ENCODE data around the gene GRIK4.

Gene GRIK4

DNA sequence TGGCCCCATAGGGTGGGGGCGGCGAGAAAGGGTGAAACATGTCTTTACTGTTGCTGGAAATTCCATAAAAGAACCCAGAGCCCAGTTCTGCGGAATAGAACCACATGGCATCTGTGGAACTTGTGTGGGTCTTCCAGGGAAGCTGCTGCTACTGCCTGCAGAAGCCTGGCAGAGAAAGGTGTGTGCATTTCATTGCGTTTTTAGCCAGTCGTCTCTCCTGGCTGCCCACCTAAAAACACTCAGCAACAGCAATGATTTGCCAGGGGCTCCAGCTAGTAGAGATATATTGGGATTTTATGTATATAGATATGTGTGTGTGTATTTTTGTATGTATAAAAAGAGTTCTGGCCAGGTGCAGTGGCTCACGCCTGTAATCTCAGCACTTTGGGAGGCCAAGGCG is 385.1 kb downstream of the GRIK4 start:
- DNase-seq: no peak

- DNase-seq: no peak
Measured at GRCh38 chr11:120898568-120898967, 387.0 kb downstream of the GRIK4 start.

DNA sequence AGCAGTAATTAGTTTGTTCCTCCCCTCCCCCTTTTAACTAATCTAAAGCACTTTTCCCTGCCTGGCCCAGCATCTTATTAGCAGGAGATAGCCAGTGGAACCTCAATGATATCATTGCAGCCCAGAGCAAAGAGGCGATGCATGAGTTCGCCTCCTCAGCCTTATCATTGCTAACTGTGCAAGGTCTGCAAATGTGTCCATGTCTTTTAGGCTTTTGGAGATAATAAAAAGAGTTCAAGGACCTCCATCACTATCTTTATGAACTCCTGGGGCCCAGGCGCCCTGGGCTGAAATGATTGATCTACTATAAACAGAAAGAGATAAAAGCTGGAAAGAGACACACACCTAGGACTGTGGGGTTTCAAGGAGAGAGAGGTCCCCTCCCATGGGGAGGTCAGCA is 388.2 kb downstream of the GRIK4 start:
- DNase-seq: no peak

DNA sequence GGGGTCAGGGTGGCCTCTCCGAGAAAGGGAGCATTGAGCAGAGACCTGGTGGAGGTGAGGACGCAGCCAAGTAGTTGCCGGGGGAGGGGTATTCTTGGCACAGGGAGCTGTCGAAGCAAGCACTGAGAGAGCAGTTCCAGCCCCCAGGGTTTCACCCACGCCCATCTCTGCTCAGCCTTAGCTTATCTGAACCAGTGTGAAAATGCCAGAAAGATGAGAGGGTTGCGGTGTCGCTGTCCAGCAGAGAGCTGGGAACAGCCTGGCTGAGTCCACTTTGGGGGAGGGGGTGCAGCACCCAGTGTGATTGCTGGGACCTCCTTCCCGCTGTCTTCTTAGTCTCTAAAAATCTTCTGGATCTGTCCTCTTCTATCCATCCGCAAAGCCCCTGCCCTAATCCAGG is 389.1 kb downstream of the GRIK4 start:
- no peak for DNase-seq

GRCh38 chr11:120903686-120904085 is 392.1 kb downstream of the GRIK4 start:
- no peak for DNase-seq

DNA sequence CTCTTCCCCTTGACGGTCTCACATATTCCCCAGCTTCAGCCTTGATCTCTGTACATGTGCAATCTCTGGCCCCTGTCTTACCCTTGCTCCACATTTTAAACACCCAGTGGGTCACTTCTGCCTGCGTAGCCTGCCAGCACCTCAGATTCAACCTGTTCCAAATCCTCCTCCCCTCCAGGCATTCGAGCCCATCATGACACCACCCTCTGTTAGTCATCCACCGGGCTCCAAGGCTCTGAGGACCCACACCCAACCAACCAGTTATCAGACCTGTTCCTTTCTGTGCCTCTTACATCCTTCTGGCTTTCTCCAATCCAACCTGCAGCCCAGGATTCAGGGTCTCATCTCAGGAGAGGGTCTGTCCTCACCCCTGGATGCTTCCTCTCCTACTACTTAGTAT is 392.6 kb downstream of the GRIK4 start:
- DNase-seq: no peak

- no peak for DNase-seq
Measured at GRCh38 chr11:120906766-120907165, 395.2 kb downstream of the GRIK4 start.

GRCh38 chr11:120907971-120908370 is 396.4 kb downstream of the GRIK4 start:
- no peak for DNase-seq

DNA sequence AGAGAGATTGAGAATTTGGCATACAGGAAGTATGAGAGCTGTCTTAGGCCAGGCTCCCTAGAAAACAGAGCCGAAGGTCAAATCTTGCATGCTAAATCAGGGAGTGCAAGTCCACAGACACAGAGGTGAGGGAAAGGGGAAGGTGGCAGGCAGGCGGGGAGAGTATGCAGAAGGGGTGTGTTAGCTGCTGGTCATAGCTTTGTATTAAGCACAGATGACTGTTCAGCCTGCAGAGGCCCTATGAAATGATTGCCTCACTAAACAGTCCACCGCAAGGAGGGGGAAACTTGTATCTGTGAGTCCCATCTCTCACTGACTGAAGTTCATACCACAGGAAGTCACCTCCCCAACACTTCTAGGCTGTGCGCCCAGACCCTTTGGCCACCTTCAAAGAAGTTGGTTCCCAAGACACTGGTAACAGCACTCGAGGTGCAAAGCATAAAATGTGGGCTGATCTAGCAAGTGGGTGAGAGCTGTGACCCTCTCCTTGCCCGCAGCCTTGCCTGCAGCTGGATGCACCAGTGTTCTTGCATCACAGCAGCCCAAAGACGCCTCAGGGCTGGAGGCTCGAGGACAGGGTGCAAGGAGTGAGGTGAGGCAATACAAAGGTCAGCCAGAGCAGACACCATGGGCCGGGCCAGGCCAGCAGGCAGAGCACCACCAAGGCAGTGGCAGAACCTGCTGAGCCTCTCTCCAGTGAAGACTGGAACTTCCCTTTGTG is 397.1 kb downstream of the GRIK4 start:
- no peak for DNase-seq

DNA sequence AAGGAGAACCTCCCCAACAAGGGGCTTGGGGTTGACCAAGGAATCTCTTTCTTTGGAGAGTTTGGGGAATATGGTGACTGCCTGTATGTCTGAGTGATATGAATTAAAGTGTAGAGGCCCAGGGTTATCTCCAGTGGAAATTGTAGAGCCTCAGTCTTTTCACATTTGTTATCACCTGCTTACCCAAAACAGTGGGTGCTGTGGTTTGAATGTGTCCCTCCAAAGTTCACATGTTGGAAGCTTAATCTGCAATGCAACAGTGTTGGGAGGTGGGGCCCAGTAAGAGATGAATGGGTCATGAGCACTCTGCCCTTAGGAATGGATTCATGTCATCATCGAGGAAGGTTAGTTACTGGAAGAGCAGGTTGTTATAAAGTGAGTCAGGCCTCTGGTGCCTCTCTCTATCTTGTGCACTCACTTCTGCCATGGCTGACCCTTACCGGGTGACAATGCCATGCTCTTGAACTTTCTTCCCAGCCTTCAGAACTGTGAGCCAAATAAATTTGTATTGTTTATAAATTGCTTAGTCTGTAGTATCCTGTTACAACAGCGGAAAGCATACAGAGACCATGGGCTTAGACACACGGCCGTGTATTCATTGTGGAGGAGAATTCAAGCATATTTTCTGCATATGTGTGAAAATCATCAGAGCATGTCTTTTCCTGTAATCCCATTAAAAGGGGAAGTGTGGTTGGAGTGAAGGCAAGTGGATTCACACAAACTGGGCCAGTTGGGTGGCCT is 398.3 kb downstream of the GRIK4 start:
- DNase-seq: no peak

DNA sequence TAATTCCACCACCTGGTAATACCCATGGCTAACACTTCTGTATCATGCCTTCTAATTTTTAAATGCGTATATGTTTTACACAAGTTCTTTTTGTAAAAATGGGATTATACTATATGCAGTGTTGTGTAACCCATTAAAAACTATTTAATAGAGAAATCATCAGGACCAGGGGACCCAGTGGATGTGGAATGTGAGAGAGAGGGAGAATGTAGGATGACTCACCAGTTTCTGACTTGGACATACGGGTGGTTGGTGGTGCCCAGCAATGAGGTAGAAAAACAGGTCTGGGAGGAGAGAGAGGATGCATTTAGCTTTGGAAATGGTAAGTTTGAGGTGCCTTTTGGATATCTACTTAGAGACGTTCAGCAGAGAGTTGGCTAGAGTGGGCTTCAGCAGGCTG is 400.4 kb downstream of the GRIK4 start:
- DNase-seq: no peak

GRCh38 chr11:120912504-120912903 is 401.0 kb downstream of the GRIK4 start:
- DNase-seq: no peak

DNA sequence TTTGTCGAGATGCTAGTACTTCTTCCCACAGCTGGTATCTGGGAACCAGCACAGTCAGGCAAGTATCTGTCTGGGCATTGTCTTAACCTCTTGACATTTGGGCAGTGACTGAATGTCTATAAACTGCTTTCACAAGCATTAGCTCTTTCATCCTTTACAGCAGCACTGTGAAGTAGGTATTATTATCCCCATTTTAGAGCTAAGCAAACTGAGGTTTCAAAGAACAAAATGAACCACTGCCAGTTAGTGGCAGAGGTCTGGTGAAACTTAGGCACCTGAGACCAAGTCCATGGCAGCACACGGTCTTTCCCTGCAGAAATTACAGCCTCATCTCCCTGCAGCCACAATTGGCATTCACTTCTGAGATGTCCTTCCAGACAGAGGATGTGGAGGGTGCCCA is 401.4 kb downstream of the GRIK4 start:
- DNase-seq: no peak

DNA sequence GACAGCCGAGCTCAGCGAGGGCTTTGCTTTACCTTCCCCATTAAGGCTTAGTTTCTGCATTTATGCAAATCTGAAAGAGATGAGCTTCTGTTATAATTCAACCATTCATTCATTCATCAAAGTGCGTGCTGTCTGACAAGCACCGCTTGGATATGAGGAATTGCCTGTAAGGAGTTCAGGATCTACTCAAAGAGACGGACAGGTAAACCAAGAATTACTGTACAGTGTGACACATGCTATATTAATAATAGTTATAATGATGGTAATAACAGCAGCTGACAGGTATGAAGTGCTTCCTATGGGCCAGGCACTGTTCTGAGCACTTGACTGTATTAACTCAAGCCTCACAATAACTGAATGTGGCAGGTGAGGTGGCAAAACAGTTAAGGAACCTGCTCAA is 402.5 kb downstream of the GRIK4 start:
- no peak for DNase-seq

GRCh38 chr11:120914601-120915000 is 403.1 kb downstream of the GRIK4 start:
- no peak for DNase-seq

DNA sequence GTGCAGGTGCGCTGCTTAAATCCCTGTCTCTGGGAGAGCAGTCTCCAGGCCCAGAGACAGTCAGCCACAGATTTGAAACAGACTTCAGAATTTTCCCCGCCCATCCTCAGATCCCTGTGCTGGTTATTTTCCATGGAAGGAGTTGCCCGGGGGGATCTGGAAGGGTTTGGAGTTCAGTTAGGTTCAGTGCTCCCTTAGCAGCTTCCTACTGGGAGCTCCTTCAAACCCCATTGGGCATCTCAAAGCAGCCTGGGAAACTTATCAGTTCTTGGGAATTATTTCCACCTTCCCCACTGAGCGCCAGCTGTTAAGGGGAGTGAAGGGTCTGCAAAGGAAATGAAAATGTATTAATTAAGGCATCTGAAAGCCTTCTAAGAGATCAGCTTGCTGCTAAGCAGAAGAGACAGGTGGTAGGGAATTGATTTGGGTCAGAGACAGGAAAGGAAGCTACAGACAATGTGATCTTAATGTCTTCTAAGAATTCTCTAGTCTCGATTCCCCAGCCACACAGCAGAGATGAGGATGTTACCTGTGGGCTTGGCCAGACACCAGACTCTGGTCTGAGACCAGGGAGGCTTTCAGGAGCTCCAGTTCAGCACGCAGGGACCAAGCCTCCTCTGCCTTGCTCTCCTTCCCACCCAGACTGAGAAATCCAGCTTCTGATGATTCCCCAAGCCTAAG is 406.2 kb downstream of the GRIK4 start:
- no peak for DNase-seq

DNA sequence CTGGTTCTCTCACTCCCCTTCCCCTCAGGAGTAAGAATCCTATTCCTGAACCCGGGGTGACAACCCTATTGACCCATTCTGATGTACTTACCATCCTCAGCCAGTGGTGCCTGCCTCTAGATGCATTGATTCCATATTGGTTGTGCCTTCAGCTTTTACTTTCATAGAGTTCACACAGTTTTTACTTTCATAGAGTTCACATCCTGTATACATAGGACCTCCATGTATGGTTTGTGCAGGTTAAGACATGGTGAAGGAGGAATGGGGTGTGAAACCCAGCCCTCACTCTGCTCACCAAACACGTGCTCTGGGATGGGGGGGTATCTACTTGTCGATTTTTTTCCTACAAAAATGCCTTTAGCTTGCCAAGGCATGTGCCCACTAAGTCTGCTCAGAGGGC is 406.7 kb downstream of the GRIK4 start:
- DNase-seq: no peak

GRCh38 chr11:120919045-120919444 is 407.5 kb downstream of the GRIK4 start:
- no peak for DNase-seq

GRCh38 chr11:120919566-120919965 is 408.0 kb downstream of the GRIK4 start:
- DNase-seq: no peak

GRCh38 chr11:120923866-120924508 is 412.4 kb downstream of the GRIK4 start:
- DNase-seq: no peak

DNA sequence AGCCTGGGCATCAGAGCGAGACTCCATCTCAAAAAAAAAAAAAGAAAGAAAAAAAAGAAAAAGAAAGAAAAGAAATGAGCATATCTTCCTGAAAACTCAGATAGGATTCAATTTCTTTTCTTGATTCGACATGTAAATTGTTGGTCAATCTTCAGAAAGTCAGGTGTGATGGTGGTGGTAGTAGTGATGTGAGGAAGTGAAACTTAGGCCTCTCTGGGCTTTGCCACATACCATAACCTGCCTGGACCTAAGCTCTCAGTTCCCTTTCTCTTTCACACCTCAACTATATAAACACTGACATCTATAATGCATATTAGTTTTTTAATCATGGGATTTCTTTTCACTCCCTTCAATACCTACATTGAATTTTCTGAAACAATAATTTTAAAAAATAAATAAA is 414.4 kb downstream of the GRIK4 start:
- DNase-seq: no peak

DNA sequence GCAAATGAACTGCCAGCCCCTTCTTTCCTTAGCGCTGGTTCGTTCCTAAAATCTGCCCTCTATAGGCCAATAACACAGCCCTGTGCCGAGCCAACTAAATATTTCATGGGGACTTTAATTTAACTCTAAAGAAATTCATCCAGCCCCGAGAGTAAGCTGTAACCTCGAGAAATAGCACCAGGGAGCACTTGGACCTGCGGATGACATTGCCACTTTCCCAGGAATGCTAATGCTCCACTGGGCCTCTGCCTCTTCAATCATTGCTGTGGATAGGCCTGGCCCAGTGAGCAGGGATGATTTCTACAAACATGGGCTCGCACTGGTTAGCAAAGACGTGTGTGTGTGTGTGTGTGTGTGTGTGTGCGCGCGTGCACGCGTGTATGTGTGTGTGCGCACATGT is 417.1 kb downstream of the GRIK4 start:
- no peak for DNase-seq

DNA sequence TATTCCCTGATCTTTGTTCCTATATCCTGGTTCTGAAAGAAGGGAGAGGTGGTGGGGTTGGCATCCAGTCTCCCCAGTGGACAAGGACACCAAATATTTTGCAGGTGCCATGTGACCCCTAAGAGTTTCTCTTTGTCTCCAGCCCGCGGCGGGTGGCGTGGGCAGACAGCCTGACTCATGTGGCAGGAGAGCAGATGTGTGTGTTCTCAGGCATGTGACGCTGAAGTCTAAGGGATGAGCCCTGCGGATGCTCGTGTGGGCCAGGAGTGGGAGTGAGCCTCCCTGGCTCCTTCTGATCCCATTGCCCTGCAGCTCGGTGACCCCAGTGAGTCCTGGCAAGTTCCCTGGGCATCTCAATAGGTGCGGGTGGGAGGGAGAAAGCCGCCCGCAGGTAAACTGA is 417.5 kb downstream of the GRIK4 start:
- no peak for DNase-seq
